A549 treated with ZK216348 at 1 μM for 4 hours (cell line): Measurements from ENCODE around the gene RAG2. TPM values are rescaled to one million over a fixed set of nuclear protein-coding genes. Genes with fewer than 3 reads are reported as not detected.

Experiments
- total RNA-seq: library from RNA; stranded (reverse); fragments of 200-300 nt; extraction: Qiagen RNA extraction; gene quantifications from 5 replicates; pipeline ENCODE4 v1.2.3, GENCODE V29; 2022; ENCODE audit warnings: low read depth

RAG2 gene
- not detected in 5 replicates for total RNA-seq

DNA sequence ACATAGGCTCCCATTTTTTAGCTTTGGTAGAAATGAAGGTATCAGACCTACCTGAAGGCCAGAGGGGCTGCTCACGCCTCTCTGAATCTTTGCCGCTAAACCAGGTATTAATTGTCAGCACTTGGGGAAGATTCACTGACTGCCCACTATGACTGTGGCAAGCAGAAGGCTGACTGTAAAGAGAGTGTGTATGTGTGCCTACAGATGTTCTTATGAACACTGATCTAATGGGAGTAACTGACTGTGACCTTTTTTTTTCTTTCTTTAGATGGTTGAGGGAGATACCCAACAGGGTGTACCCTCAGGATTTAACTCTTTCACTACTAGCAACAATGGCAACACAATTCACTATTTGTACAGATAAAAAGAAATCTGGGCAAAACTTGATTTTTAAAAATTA is at the start of gene RAG2:
TSS of gene RAG2 (minus strand) at position 186 of the 400 bp plus-strand sequence. CDS start 4,068 bp downstream, outside the sequence.

DNA sequence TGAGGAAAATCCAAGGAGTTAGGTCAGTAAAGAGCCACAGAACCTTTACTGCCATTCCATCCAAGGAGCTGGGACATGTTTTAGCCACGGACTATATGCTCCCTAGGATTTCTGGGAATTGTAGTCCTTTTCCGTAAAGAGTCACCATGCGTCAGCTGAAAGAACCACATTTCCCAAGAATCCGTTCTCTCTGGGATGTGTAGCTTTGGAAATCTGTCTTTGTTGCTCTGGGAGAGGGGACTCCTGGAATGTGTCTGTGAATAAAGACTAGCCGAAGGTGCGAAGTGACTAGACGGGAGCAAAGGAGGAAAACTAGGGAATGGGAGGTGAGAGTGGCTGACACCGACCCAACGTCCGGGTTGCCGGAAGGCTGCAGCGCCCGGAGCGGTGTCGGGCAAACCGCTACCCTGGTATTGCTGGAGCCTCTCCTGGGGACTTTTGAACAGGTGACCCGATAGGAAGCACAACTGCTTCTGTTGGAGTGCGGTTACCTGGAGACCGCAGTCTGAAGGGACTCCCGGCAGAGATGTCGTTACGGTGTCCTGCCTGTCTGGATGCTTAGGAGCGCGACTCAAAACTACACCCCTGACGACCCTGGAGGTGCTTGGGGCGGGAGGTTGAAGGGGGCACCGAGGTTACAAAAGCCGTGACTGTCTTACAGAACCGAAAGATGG is 3.6 kb downstream of the RAG2 start, which contains the start of gene IFTAP:
TSS of gene IFTAP (plus strand) at position 187 of the 674 bp plus-strand sequence. CDS start 15,602 bp downstream, outside the sequence.

DNA sequence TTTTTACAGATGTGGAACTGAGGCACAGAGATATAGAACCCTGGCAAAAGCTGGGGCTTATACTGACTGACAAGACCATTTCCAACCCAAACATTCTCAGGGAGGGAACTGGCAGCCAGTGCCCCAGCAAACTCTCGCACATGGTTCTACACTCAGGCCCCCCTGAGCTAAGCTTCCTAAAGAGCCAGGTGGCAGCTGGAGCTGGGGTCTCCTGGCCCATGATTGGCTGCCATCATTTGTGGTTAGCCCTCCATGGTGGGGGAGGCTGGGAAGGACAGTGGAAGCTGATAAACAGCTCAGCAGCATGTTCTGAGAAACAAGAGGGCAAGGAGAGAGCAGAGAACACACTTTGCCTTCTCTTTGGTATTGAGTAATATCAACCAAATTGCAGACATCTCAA is 30.3 kb downstream of the RAG2 start, which contains the start of gene RAG1:
TSS of gene RAG1 (plus strand) at position 314 of the 400 bp plus-strand sequence. CDS start 5,298 bp downstream, outside the sequence.

Other genes with a start within 250 kb of the RAG2 start
- 5.1 to 7.7 TPM (median 6.8 TPM) in 5 replicates for gene TRAF6, start 88.0 kb downstream of the RAG2 start, total RNA-seq
- gene RAG1, start 30.2 kb downstream of the RAG2 start, total RNA-seq = 0.05 to 0.27 TPM (median 0.18 TPM) in 4 of 5 replicates, not detected in the other
- 13.4 to 30.8 TPM (median 15.4 TPM) in 5 replicates for gene IFTAP, start 3.7 kb downstream of the RAG2 start, total RNA-seq